ENCODE measurements around the gene FUZ.

DNA sequence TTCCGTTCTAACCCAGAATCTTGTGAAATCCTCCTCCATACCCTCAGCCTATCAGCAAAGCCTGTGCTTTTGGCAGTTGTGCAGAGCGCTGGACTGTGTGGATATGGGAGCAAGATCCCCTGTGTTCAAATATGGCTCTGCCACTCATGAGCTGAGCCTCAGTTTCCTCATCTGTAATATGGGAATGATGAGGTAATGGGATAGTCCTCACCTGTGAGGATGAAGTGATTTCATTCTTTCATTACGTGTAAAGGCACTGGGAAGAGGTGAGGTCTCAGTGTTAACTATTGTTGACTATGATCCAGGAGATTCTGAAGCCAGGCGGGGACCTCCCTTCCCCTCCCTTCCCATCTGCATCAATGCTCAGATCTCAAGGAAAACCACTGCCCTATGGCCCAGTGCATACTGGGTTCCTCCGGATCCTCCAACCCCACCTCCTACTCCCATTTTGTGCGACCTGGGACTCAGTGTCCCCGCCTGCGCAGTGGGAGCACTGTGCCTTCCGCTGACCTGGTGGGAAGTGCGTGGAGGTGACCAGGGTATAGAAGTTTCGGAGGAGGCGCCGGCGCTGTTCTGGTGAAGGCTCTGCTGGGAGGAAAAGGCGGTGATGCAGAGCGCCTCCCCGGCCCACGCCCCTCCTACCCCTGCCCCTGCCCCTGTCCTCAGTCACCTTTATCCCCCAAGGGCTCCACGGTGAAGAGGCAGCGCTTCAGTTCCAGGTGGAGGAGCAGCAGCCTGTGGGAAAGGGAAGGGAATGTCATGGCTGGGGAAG, 5.0 kb downstream of the FUZ start:
- TF ChIP-seq, protein P1, sequence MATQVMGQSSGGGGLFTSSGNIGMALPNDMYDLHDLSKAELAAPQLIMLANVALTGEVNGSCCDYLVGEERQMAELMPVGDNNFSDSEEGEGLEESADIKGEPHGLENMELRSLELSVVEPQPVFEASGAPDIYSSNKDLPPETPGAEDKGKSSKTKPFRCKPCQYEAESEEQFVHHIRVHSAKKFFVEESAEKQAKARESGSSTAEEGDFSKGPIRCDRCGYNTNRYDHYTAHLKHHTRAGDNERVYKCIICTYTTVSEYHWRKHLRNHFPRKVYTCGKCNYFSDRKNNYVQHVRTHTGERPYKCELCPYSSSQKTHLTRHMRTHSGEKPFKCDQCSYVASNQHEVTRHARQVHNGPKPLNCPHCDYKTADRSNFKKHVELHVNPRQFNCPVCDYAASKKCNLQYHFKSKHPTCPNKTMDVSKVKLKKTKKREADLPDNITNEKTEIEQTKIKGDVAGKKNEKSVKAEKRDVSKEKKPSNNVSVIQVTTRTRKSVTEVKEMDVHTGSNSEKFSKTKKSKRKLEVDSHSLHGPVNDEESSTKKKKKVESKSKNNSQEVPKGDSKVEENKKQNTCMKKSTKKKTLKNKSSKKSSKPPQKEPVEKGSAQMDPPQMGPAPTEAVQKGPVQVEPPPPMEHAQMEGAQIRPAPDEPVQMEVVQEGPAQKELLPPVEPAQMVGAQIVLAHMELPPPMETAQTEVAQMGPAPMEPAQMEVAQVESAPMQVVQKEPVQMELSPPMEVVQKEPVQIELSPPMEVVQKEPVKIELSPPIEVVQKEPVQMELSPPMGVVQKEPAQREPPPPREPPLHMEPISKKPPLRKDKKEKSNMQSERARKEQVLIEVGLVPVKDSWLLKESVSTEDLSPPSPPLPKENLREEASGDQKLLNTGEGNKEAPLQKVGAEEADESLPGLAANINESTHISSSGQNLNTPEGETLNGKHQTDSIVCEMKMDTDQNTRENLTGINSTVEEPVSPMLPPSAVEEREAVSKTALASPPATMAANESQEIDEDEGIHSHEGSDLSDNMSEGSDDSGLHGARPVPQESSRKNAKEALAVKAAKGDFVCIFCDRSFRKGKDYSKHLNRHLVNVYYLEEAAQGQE (IDR thresholded peaks at IDR 0.05; ENCODE audit: low read depth) = no peak
- TF ChIP-seq CREB1 (IDR thresholded peaks at IDR 0.05; ENCODE audit: low read depth) (no peak), EGR1 (IDR thresholded peaks at IDR 0.05) (no peak), RAD21 (IDR thresholded peaks at IDR 0.05; ENCODE audit: low read depth) (no peak), TEAD4 (IDR thresholded peaks at IDR 0.05) (no peak), YY1 (IDR thresholded peaks at IDR 0.05; ENCODE audit: low read depth) (no peak), NFIC (IDR thresholded peaks at IDR 0.05) (no peak), EP300 (IDR thresholded peaks at IDR 0.05; ENCODE audit: borderline replicate concordance) (no peak)
